ENCODE measurements around the gene RAB4B. TPM values are rescaled to one million over a fixed set of nuclear protein-coding genes. Genes with fewer than 3 reads are reported as not detected.

RAB4B gene
- total and polyA plus RNA-seq, 2 of the 13 experiments (the other 11 are each of a cell fraction or from before 2014, with no cell fraction given) = 3.3 to 5.4 TPM

- no peak for TF ChIP-seq POGK (CRISPR knock-in tag; conservative IDR thresholded peaks at IDR 0.05)
- TF ChIP-seq SMARCC2 (IDR thresholded peaks at IDR 0.05) = no peak
- peak; percentile 52 for TF ChIP-seq XRCC5 (optimal IDR thresholded peaks at IDR 0.05; ENCODE audit: low read length)
- no peak for TF ChIP-seq ZNF460 (CRISPR knock-in tag; IDR thresholded peaks at IDR 0.05; ENCODE audit: borderline replicate concordance)
- TF ChIP-seq ZNF740 (CRISPR knock-in tag; IDR thresholded peaks at IDR 0.05) = no peak
- no peak for TF ChIP-seq ZNF598 (CRISPR knock-in tag; IDR thresholded peaks at IDR 0.05; ENCODE audit: borderline replicate concordance)
- TF ChIP-seq ZNF280B (CRISPR knock-in tag; IDR thresholded peaks at IDR 0.05; ENCODE audit: borderline replicate concordance) = no peak
- TF ChIP-seq ZKSCAN5 (CRISPR knock-in tag; IDR thresholded peaks at IDR 0.05) = no peak
- TF ChIP-seq MBD4 (IDR thresholded peaks at IDR 0.05; ENCODE audit: borderline replicate concordance, low read length) = no peak
- TF ChIP-seq CREB1 (IDR thresholded peaks at IDR 0.05) = peak; percentile 45; the same call in 1 of the 2 replicates
- no peak; the same call in 1 of the 2 replicates for TF ChIP-seq CREB1 (CRISPR knock-in tag; IDR thresholded peaks at IDR 0.05)
- peak; percentile 94 for TF ChIP-seq BHLHE40 (IDR thresholded peaks at IDR 0.05; ENCODE audit: low read length)
- no peak for TF ChIP-seq KAT2B (IDR thresholded peaks at IDR 0.05; ENCODE audit: borderline replicate concordance, low read depth, low read length)
- no peak for TF ChIP-seq MTA3 (CRISPR knock-in tag; IDR thresholded peaks at IDR 0.05)
- TF ChIP-seq ZSCAN20 (CRISPR knock-in tag; IDR thresholded peaks at IDR 0.05; ENCODE audit: borderline replicate concordance) = no peak
- TF ChIP-seq ZNF468 (CRISPR knock-in tag; IDR thresholded peaks at IDR 0.05) = no peak
- TF ChIP-seq SRSF9 (IDR thresholded peaks at IDR 0.05; ENCODE audit: borderline replicate concordance, insufficient read depth, low read depth, low read length, poor library complexity, severe bottlenecking) = no peak
- no peak; the same call in 1 of the 2 replicates for TF ChIP-seq REL (CRISPR knock-in tag; conservative IDR thresholded peaks at IDR 0.05)
- TF ChIP-seq HHEX (CRISPR knock-in tag; IDR thresholded peaks at IDR 0.05) = no peak
- no peak for TF ChIP-seq GZF1 (CRISPR knock-in tag; IDR thresholded peaks at IDR 0.05)
- no peak for TF ChIP-seq SMAD1 (CRISPR knock-in tag; IDR thresholded peaks at IDR 0.05; ENCODE audit: borderline replicate concordance, low read depth)
- no peak for TF ChIP-seq ZNF503 (CRISPR knock-in tag; IDR thresholded peaks at IDR 0.05)
- TF ChIP-seq TBL1XR1 (IDR thresholded peaks at IDR 0.05; ENCODE audit: borderline replicate concordance, low read length, partially characterized antibody) = no peak
These were observed 20.9 kb downstream of the RAB4B start, which contains the start of gene EGLN2 (continued) for GRCh38 chr19:40798683-40799557.
